Epidermal melanocyte (primary cell): ENCODE results near the gene MYOG.
A peak's percentile ranks its signal among the peaks of the same experiment; 100 is the strongest.

Experiments used
- DNase-seq: peaks from one replicate; pipeline ENCODE4 v3.0.0; 2011; ENCODE audit warnings: low spot score; ENCODE audit not compliant: insufficient read length

Gene MYOG

GRCh38 chr1:203072002-203072602 is 13.7 kb downstream of the MYOG start:
- DNase-seq: no peak

GRCh38 chr1:203069030-203069747 is 16.6 kb downstream of the MYOG start:
- DNase-seq: peak; percentile 51

GRCh38 chr1:203066965-203067364 is 18.8 kb downstream of the MYOG start:
- no peak for DNase-seq

- no peak for DNase-seq
These were observed 19.8 kb downstream of the MYOG start for GRCh38 chr1:203065986-203066385.

- no peak for DNase-seq
These were observed 20.6 kb downstream of the MYOG start for GRCh38 chr1:203065191-203065590.

- DNase-seq: no peak
These were observed 22.5 kb downstream of the MYOG start for GRCh38 chr1:203063287-203063686.

- DNase-seq: no peak
These were observed 25.7 kb downstream of the MYOG start for GRCh38 chr1:203060115-203060514.

- DNase-seq: no peak
These were observed 26.3 kb downstream of the MYOG start for GRCh38 chr1:203059485-203059884.

GRCh38 chr1:203058676-203058935 is 27.2 kb downstream of the MYOG start:
- no peak for DNase-seq

GRCh38 chr1:203057911-203058675 is 27.7 kb downstream of the MYOG start:
- DNase-seq: peak; percentile 46

- no peak for DNase-seq
These were observed 29.3 kb downstream of the MYOG start for GRCh38 chr1:203056516-203056915.

- no peak for DNase-seq
These were observed 29.8 kb downstream of the MYOG start for GRCh38 chr1:203056012-203056411.

GRCh38 chr1:203055161-203055799 is 30.5 kb downstream of the MYOG start:
- DNase-seq: no peak

- no peak for DNase-seq
These were observed 31.2 kb downstream of the MYOG start for GRCh38 chr1:203054642-203055041.

- DNase-seq: no peak
These were observed 31.6 kb downstream of the MYOG start for GRCh38 chr1:203054184-203054583.

- no peak for DNase-seq
These were observed 33.2 kb downstream of the MYOG start for GRCh38 chr1:203052601-203053000.

- DNase-seq: no peak
These were observed 33.9 kb downstream of the MYOG start for GRCh38 chr1:203051841-203052324.

GRCh38 chr1:203050826-203051225 is 35.0 kb downstream of the MYOG start:
- no peak for DNase-seq

GRCh38 chr1:203049576-203050180 is 36.1 kb downstream of the MYOG start:
- DNase-seq: no peak

- no peak for DNase-seq
These were observed 36.7 kb downstream of the MYOG start for GRCh38 chr1:203049077-203049476.

- DNase-seq: no peak
These were observed 37.2 kb downstream of the MYOG start for GRCh38 chr1:203048555-203049051.
